ENCODE data around the gene TP53BP2. TPM values are rescaled to one million over a fixed set of nuclear protein-coding genes. Genes with fewer than 3 reads are reported as not detected.

The TP53BP2 gene
- total RNA-seq, 1 donor from 2014 or later = 59.2 TPM

DNA sequence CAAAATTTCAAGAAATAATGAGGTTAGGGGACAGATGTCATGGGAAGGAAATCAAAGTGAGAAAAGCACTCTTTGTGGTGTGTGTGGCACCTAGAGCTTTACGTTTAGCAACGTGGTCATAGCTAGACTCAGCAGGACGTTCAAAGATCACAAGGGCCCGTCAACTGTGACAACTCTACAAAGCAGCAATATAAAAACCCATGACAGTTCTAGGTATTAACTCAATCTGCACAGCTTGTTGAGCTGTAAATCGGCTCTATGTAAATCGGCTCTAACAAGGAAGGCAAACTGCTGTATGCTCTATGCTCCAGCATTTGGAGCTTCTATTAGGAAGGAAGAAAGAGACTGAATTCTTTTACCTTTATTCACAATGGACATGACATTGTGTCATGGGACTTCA is 64.8 kb downstream of the TP53BP2 start:
- Mint-ChIP-seq H3K27me3 (no peaks in the 10 kb centered on the region), H3K4me3 (ENCODE audit: low read depth) (no peak overlapping the region), H3K27ac (no peak overlapping the region), H3K36me3 (ENCODE audit: insufficient read depth) (peaks cover 39% of the 10 kb centered on the region), H3K9me3 (ENCODE audit: low read depth) (no peaks in the 10 kb centered on the region), H3K4me1 (ENCODE audit: low read depth) (peaks cover 19% of the 10 kb centered on the region)
- no peak for DNase-seq (ENCODE audit: low spot score, unreplicated experiment)
- TF ChIP-seq, protein P1, sequence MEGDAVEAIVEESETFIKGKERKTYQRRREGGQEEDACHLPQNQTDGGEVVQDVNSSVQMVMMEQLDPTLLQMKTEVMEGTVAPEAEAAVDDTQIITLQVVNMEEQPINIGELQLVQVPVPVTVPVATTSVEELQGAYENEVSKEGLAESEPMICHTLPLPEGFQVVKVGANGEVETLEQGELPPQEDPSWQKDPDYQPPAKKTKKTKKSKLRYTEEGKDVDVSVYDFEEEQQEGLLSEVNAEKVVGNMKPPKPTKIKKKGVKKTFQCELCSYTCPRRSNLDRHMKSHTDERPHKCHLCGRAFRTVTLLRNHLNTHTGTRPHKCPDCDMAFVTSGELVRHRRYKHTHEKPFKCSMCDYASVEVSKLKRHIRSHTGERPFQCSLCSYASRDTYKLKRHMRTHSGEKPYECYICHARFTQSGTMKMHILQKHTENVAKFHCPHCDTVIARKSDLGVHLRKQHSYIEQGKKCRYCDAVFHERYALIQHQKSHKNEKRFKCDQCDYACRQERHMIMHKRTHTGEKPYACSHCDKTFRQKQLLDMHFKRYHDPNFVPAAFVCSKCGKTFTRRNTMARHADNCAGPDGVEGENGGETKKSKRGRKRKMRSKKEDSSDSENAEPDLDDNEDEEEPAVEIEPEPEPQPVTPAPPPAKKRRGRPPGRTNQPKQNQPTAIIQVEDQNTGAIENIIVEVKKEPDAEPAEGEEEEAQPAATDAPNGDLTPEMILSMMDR (IDR thresholded peaks at IDR 0.05; ENCODE audit: unreplicated experiment) = no peak

DNA sequence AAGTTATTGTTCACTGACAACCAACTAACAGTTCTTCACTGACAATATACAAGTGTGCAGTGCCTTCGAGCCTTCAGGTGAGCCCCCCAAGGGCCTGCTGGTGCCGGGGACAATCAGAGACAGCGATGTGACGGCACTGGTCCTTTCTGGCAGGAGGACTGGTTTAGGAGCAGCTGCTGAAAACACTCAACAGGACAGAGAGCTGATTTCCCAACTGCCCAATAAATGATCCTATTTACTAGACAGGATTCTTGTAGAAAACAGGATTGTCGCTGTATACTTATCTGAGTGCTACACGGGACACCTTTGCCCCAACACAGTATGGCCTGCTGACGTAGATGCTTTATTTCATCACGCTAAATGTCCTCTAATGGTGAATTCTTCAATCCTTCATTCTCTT is 65.4 kb downstream of the TP53BP2 start:
- Mint-ChIP-seq H3K9me3 (ENCODE audit: low read depth) (no peaks in the 10 kb centered on the region), H3K4me1 (ENCODE audit: low read depth) (peaks cover 16% of the 10 kb centered on the region), H3K4me3 (ENCODE audit: low read depth) (no peak overlapping the region), H3K27me3 (no peaks in the 10 kb centered on the region), H3K36me3 (ENCODE audit: insufficient read depth) (peaks cover 36% of the 10 kb centered on the region), H3K27ac (no peak overlapping the region)
- TF ChIP-seq, protein P1 (IDR thresholded peaks at IDR 0.05; ENCODE audit: unreplicated experiment) = no peak
- DNase-seq (ENCODE audit: low spot score, unreplicated experiment) = no peak

DNA sequence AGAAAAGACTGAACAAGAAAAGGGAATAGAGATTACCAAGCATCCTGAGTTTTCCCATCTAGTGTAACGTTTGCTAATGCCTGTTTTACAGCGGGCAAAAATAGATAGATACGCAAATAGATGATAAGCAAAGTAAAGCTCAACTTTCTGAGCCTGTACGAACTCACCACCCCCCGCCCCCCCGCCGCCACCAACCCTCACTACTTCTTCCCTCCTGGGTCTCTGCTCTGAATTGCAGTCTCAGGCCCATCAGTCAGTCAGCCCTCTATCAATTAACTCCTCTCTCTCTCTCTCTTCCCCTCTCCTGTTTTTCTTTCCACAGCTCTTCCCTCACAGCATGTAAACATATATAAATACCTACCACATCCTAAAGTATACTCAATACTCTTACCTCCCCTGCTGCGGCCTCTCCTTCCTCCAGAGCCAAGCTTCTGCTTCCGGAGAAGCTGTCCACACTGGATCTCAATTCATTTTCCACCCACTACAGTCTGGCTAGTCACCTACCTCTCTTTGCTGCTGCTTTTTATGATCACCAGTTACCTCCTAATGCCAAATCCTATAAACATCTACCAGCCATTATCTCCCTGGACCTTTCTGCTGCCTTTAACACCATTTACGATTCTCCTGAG is 68.8 kb downstream of the TP53BP2 start:
- Mint-ChIP-seq H3K36me3 (ENCODE audit: insufficient read depth) (peaks cover 33% of the 10 kb centered on the region), H3K9me3 (ENCODE audit: low read depth) (no peaks in the 10 kb centered on the region), H3K4me1 (ENCODE audit: low read depth) (peaks cover 26% of the 10 kb centered on the region), H3K27me3 (no peaks in the 10 kb centered on the region), H3K27ac (peak overlapping the region; percentile 57), H3K4me3 (ENCODE audit: low read depth) (no peak overlapping the region)
- TF ChIP-seq, protein P1 (IDR thresholded peaks at IDR 0.05; ENCODE audit: unreplicated experiment) = no peak
- no peak for DNase-seq (ENCODE audit: low spot score, unreplicated experiment)

DNA sequence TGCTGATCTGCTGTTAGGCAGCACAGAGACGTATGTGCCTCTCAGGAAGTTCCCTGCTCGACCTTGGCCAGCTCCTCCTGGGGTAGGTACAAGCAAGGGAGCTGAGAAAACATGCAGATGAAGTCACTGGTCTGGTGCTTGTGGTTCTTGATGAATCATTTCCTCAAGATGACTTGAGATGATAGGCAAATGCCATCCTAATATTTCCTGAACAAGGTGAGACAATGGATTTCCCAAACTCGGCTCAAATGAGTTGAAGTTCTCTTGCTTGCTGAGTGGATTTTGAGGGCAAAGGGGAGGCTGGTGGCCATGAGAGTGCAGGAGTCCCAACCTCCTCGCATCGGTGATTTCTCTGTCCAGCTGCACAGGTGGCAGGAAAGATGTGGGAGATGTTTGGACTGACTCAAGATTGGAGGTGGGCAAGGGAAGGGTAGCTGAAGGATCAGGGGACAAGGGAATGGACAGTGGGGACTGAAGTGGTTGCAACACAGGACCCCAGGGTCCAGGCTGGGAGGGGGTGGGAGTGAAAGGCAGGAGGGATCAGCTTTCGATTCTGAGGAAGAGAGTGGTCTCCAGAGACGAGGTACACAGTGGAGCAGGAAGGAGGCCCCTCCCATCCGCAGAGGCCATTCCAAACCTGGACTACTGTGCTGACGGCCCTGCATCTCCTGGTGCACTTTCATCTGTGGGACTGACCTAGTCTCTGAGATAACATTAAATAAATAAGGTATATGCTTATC is 69.5 kb downstream of the TP53BP2 start:
- TF ChIP-seq, protein P1 (IDR thresholded peaks at IDR 0.05; ENCODE audit: unreplicated experiment) = no peak
- H3K36me3 Mint-ChIP-seq (ENCODE audit: insufficient read depth) = peaks cover 33% of the 10 kb centered on the region
- H3K27me3 Mint-ChIP-seq = no peaks in the 10 kb centered on the region

DNA sequence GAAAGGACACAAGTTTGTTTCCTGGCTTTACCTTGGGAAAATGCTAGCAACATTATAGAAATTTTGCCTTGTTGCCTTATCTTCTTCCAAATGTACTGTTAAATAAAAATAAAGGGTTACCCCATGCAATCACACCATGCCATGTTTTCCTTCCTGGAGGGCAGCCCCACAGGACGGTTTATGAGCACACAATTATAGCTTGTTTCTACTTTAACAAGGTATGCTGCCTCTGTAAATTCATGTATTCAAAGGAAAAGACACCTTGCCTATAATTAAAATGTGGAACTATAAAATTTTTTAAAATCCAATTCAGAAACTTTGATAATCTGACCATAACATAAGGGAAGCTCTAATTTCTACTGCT is 70.1 kb downstream of the TP53BP2 start:
- no peak overlapping the region for H3K27ac Mint-ChIP-seq
- peaks cover 37% of the 10 kb centered on the region for H3K4me1 Mint-ChIP-seq (ENCODE audit: low read depth)
- H3K4me3 Mint-ChIP-seq (ENCODE audit: low read depth) = no peak overlapping the region
- H3K36me3 Mint-ChIP-seq (ENCODE audit: insufficient read depth) = peaks cover 30% of the 10 kb centered on the region
- no peaks in the 10 kb centered on the region for H3K27me3 Mint-ChIP-seq
- no peaks in the 10 kb centered on the region for H3K9me3 Mint-ChIP-seq (ENCODE audit: low read depth)
- no peak for DNase-seq (ENCODE audit: low spot score, unreplicated experiment)
- TF ChIP-seq, protein P1 (IDR thresholded peaks at IDR 0.05; ENCODE audit: unreplicated experiment) = no peak

More for the DNA sequence above, 69.5 kb downstream of the TP53BP2 start:
- H3K9me3 Mint-ChIP-seq (ENCODE audit: low read depth) = no peaks in the 10 kb centered on the region
- H3K4me3 Mint-ChIP-seq (ENCODE audit: low read depth) = no peak overlapping the region
- no peak for DNase-seq (ENCODE audit: low spot score, unreplicated experiment)
- H3K4me1 Mint-ChIP-seq (ENCODE audit: low read depth) = peaks cover 33% of the 10 kb centered on the region
- peak overlapping the region; percentile 42 for H3K27ac Mint-ChIP-seq

Measured in progenitor cell of endocrine pancreas (in vitro differentiated cells).